NCI-H526 (cell line): ENCODE results near the gene RETN.
A peak's percentile ranks its signal among the peaks of the same experiment; 100 is the strongest.

Experiments used
- DNase-seq, 2 experiments: peaks; one replicate each; lab custom pipeline; 2025; lab: John Stamatoyannopoulos, UW

The RETN gene

DNA sequence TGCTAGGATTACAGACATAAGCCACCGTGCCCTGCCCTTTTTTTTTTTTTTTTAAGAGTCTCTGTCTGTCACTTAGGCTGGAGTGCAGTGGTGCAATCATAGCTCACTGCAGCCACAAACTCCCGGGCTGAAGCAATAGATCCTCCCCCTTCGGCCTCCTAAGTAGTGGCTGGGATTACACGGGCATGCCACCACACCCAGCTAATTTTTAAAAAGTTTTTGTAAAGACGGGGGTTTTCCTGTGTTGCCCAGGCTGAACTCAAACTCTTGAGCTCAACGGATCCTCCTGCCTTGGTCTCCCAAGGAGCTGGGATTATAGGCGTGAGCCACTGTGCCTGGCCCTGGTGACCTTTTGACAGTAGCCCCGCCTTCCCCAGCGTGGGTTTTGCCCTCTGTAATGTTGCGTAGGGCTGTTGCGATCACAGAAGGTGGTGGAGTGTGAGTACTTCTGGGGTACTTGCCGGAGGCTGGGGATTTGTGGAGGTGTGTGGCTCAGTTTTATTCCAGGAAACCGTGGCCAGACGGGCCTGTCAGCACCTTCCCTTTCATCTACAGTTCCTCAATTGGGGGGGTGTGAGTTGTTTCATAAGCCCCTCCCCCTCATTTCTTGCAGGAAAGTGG lies 11.6 kb upstream of the RETN start:
- no peak for DNase-seq

DNA sequence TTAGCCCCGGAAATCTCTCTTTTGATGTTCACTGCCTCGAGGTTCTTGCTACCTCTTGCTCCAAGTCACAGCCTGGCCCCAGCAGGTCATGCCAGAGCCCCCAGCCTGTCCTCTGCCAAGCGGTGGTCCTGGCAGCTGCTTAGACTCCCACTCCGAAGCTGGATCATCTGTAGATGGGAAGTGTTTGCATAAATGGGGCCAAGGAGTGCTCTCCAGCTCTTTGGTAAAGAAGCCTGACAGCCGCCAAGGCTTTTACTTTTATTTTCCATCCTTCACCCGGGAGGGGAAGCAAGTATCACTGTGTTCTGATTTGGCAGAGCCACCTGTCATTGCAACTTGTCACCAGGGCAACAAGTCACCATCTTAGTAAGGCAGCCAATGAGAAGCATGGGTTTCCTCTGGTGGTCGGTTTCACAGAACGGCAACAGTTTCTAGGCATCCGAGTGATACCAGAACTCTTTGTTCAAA lies 10.6 kb upstream of the RETN start:
- no peak for DNase-seq

- DNase-seq = no peak
Observed at GRCh38 chr19:7661744-7662538, 6.9 kb upstream of the RETN start.

GRCh38 chr19:7662657-7663056 lies 6.2 kb upstream of the RETN start:
- DNase-seq = no peak

GRCh38 chr19:7663706-7664105 lies 5.1 kb upstream of the RETN start:
- DNase-seq = no peak

GRCh38 chr19:7665076-7665475 lies 3.8 kb upstream of the RETN start:
- DNase-seq = no peak

DNA sequence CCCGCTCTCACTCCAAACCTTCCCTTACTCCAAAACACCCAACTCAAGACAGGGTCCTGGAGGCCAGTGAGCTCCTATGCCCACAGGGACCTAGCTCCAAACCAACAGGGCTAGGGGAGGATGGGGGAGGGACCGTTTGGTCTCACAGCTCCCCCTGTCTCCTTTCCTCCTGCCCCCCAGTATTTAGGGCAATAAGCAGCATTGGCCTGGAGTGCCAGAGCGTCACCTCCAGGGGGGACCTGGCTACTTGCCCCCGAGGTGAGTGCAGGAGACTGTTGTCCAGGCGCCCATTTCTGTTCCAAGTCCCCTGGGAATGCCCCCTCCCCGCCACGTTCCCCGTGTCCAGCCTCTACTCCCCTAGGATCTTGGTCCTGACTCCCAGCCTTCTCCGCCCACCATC lies 792 bp downstream of the RETN start:
- DNase-seq = no peak

DNA sequence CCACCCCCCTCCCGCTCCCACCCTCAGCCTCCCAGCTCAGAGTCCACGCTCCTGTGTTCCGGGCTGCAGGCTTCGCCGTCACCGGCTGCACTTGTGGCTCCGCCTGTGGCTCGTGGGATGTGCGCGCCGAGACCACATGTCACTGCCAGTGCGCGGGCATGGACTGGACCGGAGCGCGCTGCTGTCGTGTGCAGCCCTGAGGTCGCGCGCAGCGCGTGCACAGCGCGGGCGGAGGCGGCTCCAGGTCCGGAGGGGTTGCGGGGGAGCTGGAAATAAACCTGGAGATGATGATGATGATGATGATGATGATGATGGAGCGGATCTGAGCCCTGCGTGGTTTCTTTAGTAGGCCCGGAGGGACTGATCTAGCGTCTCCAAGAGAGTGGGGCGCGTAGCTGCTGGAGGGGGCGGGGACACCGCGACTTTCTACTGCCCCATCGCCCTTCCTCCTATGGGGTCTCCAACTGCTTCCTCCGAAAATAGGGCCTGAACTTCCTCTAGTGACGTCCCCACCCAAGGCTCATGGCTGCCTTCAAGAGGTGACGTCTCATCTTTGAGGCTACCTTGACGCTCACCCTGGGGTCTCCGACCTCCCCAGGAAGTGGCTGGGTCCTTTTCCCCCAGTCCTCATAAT lies 1.4 kb downstream of the RETN start:
- DNase-seq = no peak

DNA sequence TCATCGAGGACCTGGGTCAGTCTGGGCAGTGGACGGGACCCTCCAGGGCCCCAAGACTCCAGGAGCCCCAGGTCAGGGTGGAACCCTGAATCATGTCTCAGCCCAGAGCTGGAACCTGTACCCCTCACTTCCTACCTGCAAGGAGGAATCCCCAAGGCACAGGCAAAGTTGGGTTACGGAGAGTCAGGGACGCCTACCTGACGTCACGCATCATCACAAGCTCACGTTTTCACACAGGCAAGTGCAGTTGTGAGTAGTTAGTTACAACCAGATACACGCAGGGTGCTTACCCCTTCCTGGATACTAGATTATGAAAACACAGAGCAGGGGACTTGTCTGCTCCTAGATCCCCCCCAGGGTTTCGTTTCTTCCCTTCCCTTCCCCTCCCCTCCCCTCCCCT lies 1.9 kb downstream of the RETN start:
- DNase-seq = no peak

- DNase-seq = no peak
Observed at GRCh38 chr19:7672522-7672921, 3.7 kb downstream of the RETN start.

DNA sequence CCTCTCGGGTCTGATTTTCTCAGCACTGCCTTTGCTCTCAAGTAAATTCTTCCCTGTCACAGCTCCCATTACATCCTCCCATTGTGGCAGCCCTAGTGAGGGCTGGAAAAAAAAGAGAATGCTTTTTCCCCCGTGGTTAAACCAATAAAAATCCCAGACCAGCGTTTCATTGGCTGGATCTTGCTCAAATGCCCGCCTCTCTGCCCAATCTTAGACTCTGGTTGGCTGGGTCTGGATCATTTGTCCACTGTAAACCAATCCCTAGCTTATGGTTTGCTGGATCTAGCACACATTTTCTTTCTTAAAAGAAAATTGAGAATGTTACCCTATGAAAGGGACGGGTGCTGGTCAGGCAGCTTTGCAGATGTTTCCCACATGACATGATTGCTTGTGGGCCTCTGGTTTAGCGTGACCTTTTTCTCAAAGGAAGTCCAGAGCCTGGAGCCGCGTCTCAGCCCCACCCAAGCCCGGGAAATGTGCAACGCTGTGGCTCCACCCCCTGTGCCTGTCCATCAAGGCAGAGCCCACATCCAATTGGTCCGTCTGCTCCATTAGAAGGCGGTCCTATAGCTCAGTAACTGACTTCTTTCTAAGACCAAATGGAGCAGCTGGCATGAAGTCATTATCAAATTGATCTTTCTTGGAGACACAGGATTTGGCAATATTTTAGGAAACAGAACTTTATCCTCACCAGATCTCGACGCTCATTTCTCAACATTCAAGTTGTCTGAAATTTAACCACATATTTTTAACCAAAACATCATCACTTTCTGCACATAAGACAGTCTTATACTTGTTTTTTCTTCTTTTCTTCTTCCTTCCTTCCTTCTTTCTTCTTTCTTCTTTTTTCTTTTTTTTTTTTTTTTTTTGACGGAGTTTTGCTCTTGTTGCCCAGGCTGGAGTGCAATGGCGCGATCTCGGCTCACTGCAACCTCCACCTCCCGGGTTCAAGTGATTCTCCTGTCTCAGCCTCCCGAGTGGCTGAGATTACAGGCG lies 5.5 kb downstream of the RETN start:
- peak in 1 of 2 experiments; percentile 67 for DNase-seq

- no peak for DNase-seq
Observed at GRCh38 chr19:7676376-7676775, 7.5 kb downstream of the RETN start.

DNA sequence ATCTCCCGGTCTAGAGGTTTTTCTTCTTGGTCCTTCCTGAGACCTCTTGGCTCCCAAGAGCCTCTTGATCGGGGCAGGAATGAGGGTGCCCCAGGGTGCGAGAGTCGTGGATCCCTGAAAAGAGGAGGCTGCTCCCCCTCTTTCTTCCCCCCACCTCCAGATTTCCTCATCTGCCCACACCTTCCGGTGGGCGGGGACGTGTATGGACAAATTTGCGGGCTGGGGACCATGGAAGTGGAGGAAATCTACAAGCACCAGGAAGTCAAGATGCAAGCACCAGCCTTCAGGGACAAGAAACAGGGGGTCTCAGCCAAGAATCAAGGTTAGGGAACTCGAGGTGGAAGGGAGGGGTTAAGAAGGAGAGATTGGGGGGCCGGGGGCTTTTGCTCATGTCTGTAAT lies 8.0 kb downstream of the RETN start, which contains the start of gene MCEMP1:
TSS of gene MCEMP1 (plus strand) at position 237 of the 400 bp plus-strand sequence. CDS start at position 268, 31 bp downstream.
- DNase-seq = no peak

DNA sequence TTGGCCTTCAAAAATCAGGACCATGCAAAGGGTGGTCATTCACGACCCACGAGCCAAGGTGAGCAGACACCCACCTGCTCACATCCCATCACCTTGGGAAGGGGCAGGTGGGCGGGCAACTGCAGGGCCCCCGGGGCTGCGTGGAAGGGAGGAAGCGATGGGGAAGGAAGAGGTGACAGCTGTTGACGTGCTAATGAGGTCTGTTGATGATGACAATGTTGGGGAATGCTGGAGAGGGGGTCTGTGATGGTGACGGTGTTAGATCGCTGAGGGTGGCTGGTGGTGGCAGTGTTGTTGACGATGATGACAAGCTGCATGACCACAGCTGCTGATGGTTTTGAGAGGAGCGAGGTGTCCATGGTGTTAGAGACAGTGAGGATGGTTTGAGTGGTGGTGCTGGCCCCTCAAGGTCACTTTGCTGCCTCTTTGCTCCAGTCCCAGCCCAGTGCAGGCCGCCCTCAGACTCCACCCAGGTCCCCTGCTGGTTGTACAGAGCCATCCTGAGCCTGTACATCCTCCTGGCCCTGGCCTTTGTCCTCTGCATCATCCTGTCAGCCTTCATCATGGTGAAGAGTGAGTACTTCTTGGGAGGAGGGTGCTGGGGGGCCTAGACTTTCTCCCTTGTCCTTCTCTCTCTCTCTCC lies 8.9 kb downstream of the RETN start:
- DNase-seq = no peak

DNA sequence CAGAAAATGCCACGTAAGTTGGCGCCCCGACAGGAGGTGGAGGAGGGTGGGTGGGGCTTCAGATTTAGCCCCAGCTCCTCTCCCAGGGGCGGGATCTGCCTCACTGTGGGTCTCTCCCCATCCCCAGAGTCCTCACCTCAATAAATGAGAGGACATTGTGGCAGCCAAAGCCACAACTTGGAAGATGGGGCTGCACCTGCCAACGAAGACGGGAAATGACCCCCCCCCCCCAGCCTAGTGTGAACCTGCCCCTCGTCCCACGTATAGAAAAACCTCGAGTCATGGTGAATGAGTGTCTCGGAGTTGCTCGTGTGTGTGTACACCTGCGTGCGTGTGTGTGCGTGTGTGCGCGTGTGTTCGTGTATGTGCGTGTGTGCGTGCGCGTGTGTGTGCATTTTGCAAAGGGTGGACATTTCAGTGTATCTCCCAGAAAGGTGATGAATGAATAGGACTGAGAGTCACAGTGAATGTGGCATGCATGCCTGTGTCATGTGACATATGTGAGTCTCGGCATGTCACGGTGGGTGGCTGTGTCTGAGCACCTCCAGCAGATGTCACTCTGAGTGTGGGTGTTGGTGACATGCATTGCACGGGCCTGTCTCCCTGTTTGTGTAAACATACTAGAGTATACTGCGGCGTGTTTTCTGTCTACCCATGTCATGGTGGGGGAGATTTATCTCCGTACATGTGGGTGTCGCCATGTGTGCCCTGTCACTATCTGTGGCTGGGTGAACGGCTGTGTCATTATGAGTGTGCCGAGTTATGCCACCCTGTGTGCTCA lies 10.3 kb downstream of the RETN start:
- peak in 1 of 2 experiments; percentile 26 for DNase-seq

GRCh38 chr19:7679771-7680605 lies 11.1 kb downstream of the RETN start:
- DNase-seq = no peak

DNA sequence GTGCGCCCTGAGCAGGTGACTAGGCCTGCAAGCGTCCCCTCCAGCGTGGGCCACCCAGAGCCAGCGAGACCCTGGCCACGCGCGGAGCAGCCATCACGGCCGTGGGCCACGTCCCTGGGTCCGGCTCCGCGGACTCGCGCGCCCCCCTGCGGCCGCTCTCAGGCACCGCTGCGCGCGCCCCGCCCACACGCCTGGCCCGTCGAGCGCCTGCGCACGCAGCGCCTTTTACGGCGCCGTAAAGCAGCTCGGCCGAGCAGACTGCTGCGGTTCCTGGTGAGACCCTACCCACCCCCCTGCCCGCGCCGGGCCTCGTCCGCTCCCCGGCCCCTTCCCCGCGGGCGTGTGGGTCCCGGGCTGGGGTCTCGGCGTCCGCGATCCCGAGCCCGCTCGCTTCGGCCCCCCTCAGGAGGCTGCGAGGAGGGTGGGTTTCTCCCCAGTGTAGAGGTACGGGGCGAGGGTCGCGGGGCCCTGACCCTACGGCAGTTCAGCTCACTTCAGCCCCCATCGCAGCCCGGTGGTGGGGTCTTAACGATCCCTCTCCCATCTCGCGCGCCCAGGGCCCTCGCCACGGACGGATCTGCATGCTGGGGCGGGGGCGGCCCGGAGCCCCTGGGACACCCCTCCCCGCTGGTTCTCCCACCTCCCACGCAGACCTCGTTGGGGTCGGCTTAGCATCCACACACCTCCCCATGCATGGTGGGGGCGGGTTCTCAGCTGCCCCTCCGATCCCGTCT lies 11.9 kb downstream of the RETN start, which contains the start of gene TRAPPC5:
TSS of gene TRAPPC5 (plus strand) at position 228 of the 734 bp plus-strand sequence. CDS start 1,421 bp downstream, outside the sequence.
- DNase-seq = peak in 1 of 2 experiments; percentile 85

GRCh38 chr19:7681340-7682174 lies 12.7 kb downstream of the RETN start:
- DNase-seq = peak; percentile 44 to 64
